Hindlimb muscle (tissue), 1 donor: Measurements from ENCODE around the gene HLA-DMA. TPM values are rescaled to one million over a fixed set of nuclear protein-coding genes. Genes with fewer than 3 reads are reported as not detected.

Experiments used
- DNase-seq: peaks from one replicate; pipeline ENCODE4 v3.0.0-alpha.2; 2013
- polyA plus RNA-seq: library from polyadenylated mRNA; unstranded; fragments of 120-200 nt; gene quantifications from one replicate; pipeline ENCODE4 v1.2.1, GENCODE V29; 2013; ENCODE audit not compliant: insufficient read length

The HLA-DMA gene
- polyA plus RNA-seq, 1 donor, result 9.5 TPM

- no peak for DNase-seq
Observed at GRCh38 chr6:32974541-32975308, 21.8 kb upstream of the HLA-DMA start.

GRCh38 chr6:32974016-32974333, 21.1 kb upstream of the HLA-DMA start:
- no peak for DNase-seq

DNA sequence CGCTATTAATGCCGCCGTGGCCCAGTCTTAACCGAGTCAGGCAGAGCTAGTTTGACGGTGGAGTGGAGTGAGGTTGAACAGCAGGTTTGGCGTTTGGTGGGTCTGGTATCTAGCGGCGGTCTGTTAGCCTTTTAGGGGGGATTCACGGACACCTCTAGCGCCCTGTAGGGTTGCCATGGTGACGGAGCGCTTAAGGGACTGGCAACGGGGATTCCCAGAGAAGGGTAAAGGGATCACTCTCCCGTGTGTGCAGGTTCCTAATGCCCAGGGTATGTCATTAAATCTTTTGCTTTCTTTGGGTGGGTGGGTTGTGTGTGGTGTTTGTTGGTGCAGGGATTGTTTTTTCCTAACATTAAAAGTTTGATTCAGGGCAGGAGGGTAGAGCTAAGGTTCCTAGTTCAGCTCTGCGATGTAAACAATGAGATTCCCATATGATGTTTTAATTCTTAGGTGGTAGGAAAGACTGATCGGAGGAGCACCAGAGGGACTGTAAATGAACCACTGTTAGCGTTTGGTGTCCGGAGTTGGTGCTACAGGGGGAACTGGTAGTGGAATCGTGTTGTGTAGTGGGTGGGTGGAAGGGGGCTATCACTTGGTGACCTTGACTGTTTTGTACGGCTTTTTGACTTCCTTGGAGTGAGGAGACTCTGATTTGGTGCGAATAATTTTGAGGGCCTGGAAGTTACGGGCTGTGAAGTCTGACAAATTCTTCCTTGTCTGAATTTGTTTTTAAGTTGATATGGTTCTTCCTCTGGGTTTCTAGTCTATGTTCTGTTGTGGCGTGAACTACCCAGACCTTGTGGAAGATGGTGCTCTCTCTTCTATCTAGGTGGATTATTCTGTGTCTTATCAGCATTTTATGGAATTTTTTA, 20.5 kb upstream of the HLA-DMA start:
- DNase-seq, result no peak

DNA sequence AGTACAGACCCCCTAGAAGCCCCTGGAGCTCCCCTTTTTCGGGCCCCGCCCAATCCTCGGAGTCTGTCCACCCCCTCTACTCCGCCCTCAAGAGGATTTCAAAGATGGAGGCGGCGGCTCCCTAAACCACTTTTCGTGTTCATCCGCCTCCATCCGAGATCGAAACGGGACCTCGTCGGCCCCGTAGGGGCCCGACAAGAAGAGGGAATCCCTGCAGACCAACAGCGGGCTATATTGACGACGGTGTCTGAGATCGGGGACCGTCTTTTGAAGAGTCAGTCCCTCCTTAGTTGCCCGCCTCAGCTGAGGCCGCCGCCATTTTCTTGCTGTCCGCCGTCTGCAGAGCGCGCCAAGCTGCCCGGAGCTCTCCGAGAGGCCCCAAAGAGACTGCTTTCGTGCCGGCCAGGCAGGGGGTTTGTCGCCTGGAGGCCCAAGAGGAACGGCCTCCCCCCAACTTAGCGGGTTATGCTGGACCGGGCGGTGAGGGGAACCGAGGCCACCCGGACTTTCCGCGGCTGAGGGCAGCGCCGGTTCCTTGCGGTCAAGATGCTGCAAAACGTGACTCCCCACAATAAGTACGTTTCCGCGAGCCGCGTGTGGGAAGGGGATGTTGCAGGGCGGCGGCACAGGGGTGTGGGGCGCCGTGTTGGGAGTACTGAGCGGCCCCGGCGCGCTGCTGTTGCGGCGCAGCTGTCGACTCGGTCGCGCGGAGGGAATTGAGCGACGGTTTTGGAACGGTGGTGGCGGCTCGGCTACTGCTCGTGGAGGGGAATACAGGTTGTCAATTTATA, 19.7 kb upstream of the HLA-DMA start:
- no peak for DNase-seq

- DNase-seq, result peak; percentile 100
Observed at GRCh38 chr6:32971581-32972352, 18.9 kb upstream of the HLA-DMA start.

DNA sequence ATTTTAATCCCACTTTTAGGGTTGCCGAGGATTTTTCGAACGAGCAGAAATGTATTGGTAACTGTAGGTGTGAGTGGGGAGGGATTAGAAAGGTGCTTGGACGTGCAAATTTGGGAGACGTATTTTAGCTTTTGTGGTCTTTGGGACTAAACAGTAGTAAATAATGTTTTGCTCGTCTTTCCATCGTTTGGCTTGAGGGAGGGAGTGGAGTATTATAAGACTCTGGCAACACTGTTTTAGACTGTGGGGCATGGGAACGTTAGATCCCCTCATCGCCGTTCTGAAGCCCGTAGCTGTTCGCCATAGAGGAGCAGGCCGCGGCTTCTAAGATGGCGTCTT, 18.3 kb upstream of the HLA-DMA start:
- DNase-seq, result no peak

DNA sequence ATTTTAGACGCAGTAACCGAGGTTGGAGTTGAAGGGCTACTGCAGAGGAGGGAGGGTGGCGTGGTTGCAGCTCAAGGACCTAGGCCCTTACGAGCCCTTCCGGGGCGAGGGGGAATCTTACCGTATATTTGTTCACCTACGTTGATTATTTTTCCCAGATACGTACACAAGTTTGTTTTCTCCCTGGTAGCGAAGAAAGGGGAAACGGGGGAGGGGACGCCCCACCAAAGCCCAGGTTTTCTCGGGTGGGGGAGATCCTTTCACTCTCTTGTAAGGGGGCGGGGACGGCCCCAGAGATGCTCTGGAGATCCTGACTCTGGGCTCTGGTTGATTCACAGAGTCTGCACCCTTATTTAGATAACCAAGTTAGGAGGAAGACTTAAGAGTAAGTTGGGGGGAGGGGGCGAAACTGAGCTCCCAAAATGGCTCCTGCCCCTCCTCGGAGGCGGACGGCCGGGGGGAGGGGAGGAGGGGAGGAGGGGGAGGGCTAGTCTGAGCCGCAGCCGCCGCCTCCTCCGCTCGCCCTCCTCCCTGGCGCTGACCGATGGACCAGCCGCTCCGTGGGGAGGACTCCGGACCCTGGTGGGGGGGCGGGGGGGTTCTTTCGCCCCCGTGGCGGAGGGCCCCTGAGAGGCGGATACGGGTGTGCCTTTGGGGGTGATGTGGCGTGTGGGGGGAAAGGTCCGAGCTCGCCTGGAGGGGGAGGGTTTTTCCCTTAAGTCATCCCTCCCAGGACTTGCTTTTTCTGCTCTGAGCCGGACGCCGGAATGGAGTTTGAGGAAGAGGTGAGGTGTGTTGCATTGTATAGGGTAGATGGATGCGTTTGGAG, 17.7 kb upstream of the HLA-DMA start:
- peak; percentile 88 for DNase-seq

- DNase-seq, result peak; percentile 87
Observed at GRCh38 chr6:32969685-32970412, 17.0 kb upstream of the HLA-DMA start.

DNA sequence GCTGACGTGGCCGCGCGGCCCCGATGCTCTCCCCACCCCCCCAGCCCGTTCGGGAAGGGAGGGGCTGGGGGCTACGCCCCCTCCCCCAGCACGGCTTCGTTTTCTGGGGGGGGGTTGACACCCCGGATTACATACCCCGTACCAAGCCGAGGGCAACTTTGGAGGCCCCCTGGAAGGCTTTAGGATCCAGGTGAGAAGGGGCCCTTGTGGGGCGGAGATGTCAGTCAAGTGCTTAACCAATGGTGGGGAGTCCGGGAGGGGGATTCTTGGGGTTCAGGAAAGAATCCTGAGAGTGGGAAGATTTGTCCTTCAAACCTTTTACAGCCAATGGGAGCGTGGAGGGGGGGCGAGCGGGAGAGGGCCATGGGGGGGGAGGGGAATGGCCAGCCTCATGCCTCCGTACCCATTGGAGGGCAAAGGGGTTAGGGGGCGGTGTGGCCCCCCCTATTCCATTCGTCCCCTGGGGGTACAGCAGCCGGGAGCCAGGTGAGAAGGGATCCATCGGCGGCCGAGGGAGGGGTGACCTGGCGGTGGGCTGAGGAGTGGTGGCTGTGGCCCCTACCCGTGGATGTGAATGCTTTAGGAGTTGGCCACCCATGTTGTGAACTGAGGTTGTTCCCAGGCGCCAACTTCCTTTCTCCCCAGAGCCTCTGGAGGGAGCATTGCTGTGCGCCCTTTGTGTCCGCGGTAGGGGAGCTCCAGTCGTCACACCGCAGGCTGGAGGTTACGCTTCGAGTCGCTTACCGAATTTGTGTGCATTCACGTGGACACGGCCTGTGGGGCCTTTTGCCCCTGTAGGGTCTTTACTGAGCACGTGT, 16.2 kb upstream of the HLA-DMA start:
- peak; percentile 59 for DNase-seq

DNA sequence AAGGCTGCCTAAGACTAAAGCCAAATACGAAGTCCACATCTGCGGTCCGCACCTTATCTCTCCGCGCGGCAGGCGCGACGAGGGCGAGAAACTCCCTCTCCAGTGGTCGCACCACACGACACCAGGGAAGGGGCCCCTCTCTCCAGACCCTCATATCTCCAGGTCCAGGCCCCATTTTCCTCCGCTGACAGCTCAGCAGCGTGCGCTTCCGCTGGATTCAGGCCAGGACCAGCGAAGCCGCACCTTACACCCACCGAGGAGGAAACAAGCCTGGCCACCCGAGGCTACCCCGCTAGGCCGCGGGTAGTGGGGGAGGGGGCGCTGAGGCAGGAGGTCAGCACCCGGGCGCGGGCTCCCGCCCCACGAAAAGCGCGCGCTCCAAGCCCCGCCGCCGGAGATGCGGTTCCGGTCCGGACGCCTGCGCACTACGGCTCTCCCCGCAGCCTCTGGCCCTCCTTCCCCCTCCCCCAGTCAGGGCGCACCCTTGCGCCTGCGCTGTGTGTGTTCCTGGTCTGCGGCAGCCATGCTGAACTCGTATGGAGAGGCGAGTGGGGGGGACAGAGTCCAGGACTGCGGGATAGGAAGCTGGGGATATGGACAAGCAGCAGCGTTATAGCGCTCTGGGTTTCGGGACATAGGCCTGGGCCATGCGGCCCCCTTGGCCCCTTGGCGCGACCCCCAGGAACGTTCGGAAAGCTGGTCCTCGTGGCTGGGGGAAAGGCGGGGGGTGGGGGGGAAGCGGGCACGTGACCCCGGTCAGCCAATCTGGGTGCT, 15.4 kb upstream of the HLA-DMA start, which contains the start of gene BRD2:
Gene BRD2, plus strand, starts transcription at position 502 of the 774 bp plus-strand sequence. CDS start 4,305 bp downstream, outside the sequence.
- peak; percentile 100 for DNase-seq

- peak; percentile 55 for DNase-seq
Observed at GRCh38 chr6:32967151-32968091, 14.5 kb upstream of the HLA-DMA start.

GRCh38 chr6:32964776-32965175, 11.9 kb upstream of the HLA-DMA start:
- DNase-seq, result no peak

- no peak for DNase-seq
Observed at GRCh38 chr6:32963866-32964265, 11.0 kb upstream of the HLA-DMA start.

DNA sequence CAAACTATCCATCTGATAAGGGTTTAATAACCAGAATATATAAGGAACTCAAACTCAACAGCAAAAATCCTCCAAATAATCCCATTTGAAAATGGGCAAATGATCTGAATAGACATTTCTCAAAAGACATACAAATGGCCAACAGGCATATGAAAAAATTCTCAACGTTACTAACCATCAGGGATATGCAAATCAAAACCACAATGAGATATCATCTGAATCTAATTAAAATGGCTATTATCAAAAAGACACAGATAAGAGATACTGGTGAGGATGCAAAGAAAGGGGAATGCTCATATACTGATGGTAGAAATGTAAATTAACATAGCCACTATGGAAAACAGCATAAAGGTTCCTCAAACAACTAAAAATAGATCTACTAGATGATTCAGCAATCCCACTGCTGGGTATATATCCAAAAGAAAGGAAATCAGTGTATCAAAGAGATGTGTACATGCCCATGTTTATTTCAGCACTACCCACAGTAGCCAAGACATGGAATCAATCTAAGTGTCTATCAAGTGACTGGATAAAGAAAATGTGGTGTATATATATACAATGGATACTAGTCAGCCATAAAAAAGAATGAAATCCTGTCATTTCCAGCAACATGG, 9.4 kb upstream of the HLA-DMA start:
- no peak for DNase-seq

GRCh38 chr6:32960563-32960962, 7.7 kb upstream of the HLA-DMA start:
- no peak for DNase-seq

GRCh38 chr6:32956176-32956575, 3.3 kb upstream of the HLA-DMA start:
- no peak for DNase-seq
